Prostate gland (tissue), 2 donors: ENCODE measurements around the gene AFF1.

Experiments used
- POLR2AphosphoS5 ChIP-seq: sonication (generic); formaldehyde crosslinking; IDR thresholded peaks from one replicate; pipeline ENCODE4 v1.6.1; 2017; ENCODE audit warnings: antibody characterized with exemption
- TF ChIP-seq, protein P1 (sequence below), 4 experiments: fragments of 200-600 bp in 2 of 4; fragments of 450-650 bp in 2 of 4; sonication (generic) in 2 of 4; IDR thresholded peaks; 1 replicate in 3 of 4; 2 replicates in 1 of 4; pipeline ENCODE4 v1.5.1; 2016 to 2019; ENCODE audit warnings: antibody characterized with exemption in 4 of 4, mild to moderate bottlenecking in 2 of 4, moderate library complexity in 2 of 4

DNA sequence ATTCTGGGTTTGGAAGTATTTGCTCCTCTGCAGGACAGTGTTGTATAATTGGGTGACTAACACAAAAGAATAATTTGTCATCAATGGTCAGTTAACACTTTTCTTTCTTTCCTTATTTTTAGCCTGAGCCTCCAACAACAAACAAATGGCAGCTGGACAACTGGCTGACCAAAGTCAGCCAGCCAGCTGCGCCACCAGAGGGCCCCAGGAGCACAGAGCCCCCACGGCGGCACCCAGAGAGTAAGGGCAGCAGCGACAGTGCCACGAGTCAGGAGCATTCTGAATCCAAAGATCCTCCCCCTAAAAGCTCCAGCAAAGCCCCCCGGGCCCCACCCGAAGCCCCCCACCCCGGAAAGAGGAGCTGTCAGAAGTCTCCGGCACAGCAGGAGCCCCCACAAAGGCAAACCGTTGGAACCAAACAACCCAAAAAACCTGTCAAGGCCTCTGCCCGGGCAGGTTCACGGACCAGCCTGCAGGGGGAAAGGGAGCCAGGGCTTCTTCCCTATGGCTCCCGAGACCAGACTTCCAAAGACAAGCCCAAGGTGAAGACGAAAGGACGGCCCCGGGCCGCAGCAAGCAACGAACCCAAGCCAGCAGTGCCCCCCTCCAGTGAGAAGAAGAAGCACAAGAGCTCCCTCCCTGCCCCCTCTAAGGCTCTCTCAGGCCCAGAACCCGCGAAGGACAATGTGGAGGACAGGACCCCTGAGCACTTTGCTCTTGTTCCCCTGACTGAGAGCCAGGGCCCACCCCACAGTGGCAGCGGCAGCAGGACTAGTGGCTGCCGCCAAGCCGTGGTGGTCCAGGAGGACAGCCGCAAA, 179.6 kb downstream of the AFF1 start:
- TF ChIP-seq, protein P1, sequence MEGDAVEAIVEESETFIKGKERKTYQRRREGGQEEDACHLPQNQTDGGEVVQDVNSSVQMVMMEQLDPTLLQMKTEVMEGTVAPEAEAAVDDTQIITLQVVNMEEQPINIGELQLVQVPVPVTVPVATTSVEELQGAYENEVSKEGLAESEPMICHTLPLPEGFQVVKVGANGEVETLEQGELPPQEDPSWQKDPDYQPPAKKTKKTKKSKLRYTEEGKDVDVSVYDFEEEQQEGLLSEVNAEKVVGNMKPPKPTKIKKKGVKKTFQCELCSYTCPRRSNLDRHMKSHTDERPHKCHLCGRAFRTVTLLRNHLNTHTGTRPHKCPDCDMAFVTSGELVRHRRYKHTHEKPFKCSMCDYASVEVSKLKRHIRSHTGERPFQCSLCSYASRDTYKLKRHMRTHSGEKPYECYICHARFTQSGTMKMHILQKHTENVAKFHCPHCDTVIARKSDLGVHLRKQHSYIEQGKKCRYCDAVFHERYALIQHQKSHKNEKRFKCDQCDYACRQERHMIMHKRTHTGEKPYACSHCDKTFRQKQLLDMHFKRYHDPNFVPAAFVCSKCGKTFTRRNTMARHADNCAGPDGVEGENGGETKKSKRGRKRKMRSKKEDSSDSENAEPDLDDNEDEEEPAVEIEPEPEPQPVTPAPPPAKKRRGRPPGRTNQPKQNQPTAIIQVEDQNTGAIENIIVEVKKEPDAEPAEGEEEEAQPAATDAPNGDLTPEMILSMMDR (IDR thresholded peaks at IDR 0.05) = no peak
- TF ChIP-seq POLR2AphosphoS5 = no peak
